ENCODE data around the gene CRYBG1.

DNA sequence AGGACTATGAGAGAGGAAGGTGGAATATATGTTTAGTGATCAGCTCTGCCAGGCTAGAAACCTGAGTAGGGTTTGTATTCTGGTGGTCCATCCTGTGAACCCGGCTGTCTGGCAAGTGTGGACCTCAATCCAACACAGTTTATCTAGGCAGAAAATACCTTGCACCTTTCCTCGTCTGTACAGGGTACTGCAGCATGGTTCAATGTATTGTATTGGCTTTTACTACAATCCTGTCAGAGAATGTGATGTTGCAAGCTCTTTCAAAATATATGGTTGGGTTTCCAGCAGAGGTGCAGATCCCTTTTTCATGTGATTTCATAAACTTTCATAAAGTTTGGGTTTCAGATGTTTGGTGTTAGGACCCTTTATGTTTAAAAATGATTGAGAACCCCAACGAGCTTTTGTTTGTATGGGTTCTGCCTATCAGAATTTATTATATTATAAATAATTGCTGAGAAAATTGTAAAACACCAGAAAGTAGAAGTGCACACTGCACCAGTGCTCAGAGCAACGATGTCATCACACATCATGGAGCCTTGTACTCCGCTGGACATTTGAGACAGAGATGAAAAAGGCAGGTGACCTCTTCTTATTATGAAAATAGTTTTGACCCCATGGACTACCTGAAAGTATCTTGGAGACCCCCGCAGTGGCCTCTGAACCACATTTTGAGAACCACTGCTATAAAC lies 162.2 kb downstream of the CRYBG1 start:
- TF ChIP-seq, protein P1, sequence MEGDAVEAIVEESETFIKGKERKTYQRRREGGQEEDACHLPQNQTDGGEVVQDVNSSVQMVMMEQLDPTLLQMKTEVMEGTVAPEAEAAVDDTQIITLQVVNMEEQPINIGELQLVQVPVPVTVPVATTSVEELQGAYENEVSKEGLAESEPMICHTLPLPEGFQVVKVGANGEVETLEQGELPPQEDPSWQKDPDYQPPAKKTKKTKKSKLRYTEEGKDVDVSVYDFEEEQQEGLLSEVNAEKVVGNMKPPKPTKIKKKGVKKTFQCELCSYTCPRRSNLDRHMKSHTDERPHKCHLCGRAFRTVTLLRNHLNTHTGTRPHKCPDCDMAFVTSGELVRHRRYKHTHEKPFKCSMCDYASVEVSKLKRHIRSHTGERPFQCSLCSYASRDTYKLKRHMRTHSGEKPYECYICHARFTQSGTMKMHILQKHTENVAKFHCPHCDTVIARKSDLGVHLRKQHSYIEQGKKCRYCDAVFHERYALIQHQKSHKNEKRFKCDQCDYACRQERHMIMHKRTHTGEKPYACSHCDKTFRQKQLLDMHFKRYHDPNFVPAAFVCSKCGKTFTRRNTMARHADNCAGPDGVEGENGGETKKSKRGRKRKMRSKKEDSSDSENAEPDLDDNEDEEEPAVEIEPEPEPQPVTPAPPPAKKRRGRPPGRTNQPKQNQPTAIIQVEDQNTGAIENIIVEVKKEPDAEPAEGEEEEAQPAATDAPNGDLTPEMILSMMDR (conservative IDR thresholded peaks at IDR 0.05; ENCODE audit: low read length): no peak
- no peak for TF ChIP-seq EZH2phosphoT487 (IDR thresholded peaks at IDR 0.05; ENCODE audit: borderline replicate concordance)

All from Loucy (cell line).